GM19025 (cell line): ENCODE results near the gene ACOXL.

Experiments used
- ATAC-seq: cut with Tn5 transposase; IDR thresholded peaks from one replicate; pipeline ENCODE4 v1.9.1; 2021; ENCODE audit warnings: mild to moderate bottlenecking, low read depth, moderate library complexity; ENCODE audit not compliant: unreplicated experiment

ACOXL gene

GRCh38 chr2:110904116-110904778 lies 171.9 kb downstream of the ACOXL start:
- ATAC-seq, result no peak

- no peak for ATAC-seq
These were observed 172.4 kb downstream of the ACOXL start for GRCh38 chr2:110904779-110905148.

- no peak for ATAC-seq
These were observed 172.8 kb downstream of the ACOXL start for GRCh38 chr2:110905217-110905616.

GRCh38 chr2:110906613-110907298 lies 174.4 kb downstream of the ACOXL start:
- no peak for ATAC-seq

- no peak for ATAC-seq
These were observed 177.1 kb downstream of the ACOXL start for GRCh38 chr2:110909501-110909900.

GRCh38 chr2:110910423-110910822 lies 178.1 kb downstream of the ACOXL start:
- ATAC-seq, result no peak

- no peak for ATAC-seq
These were observed 187.4 kb downstream of the ACOXL start for GRCh38 chr2:110919738-110920137.

- ATAC-seq, result no peak
These were observed 193.1 kb downstream of the ACOXL start for GRCh38 chr2:110925479-110925878.

GRCh38 chr2:110927526-110927925 lies 195.2 kb downstream of the ACOXL start:
- ATAC-seq, result no peak

GRCh38 chr2:110929528-110929927 lies 197.2 kb downstream of the ACOXL start:
- ATAC-seq, result no peak

GRCh38 chr2:110931648-110932047 lies 199.3 kb downstream of the ACOXL start:
- no peak for ATAC-seq

- ATAC-seq, result no peak
These were observed 201.0 kb downstream of the ACOXL start for GRCh38 chr2:110933420-110933819.

GRCh38 chr2:110934948-110935347 lies 202.6 kb downstream of the ACOXL start:
- no peak for ATAC-seq

GRCh38 chr2:110940376-110940910 lies 208.1 kb downstream of the ACOXL start:
- ATAC-seq, result no peak

- ATAC-seq, result no peak
These were observed 208.9 kb downstream of the ACOXL start for GRCh38 chr2:110941226-110941625.

GRCh38 chr2:110943070-110943634 lies 210.8 kb downstream of the ACOXL start:
- no peak for ATAC-seq

GRCh38 chr2:110946902-110947301 lies 214.5 kb downstream of the ACOXL start:
- ATAC-seq, result no peak

GRCh38 chr2:110948027-110948674 lies 215.8 kb downstream of the ACOXL start:
- no peak for ATAC-seq

GRCh38 chr2:110950281-110950680 lies 217.9 kb downstream of the ACOXL start:
- ATAC-seq, result no peak

GRCh38 chr2:110955045-110955444 lies 222.7 kb downstream of the ACOXL start:
- ATAC-seq, result no peak

- no peak for ATAC-seq
These were observed 223.2 kb downstream of the ACOXL start for GRCh38 chr2:110955556-110955955.
